Liver (tissue), 9 donors: ENCODE results near the gene AKNAD1. TPM values are rescaled to one million over a fixed set of nuclear protein-coding genes. Genes with fewer than 3 reads are reported as not detected.

ENCODE experiments used
- DNase-seq: peaks from one replicate; pipeline ENCODE4 v3.0.0-alpha.2; 2017; ENCODE audit warnings: low spot score
- H3K27ac ChIP-seq, 2 donors: one replicate each; pipeline ENCODE4 v1.7.0; 2013; ENCODE audit warnings: inconsistent platforms in 2 of 2, low read length in 2 of 2, control low read depth in 1 of 2, low read depth in 1 of 2, mild to moderate bottlenecking in 1 of 2
- H3K27me3 ChIP-seq, 4 donors: one replicate each; pipeline versions ENCODE4 v1.6.1 to v1.7.0; 2013; ENCODE audit warnings: low read length in 3 of 4, inconsistent platforms in 1 of 4, mild to moderate bottlenecking in 1 of 4, moderate library complexity in 1 of 4; ENCODE audit not compliant: control insufficient read depth in 4 of 4, insufficient read depth in 4 of 4
- H3K36me3 ChIP-seq, 4 donors: one replicate each; pipeline versions ENCODE4 v1.6.1 to v1.7.0; 2013; ENCODE audit warnings: low read length in 3 of 4, mild to moderate bottlenecking in 3 of 4, low read depth in 1 of 4, moderate library complexity in 1 of 4; ENCODE audit not compliant: control insufficient read depth in 4 of 4, insufficient read depth in 3 of 4
- H3K4me1 ChIP-seq, 4 donors: one replicate each; pipeline versions ENCODE4 v1.6.1 to v1.7.0; 2013; ENCODE audit warnings: low read length in 3 of 4, mild to moderate bottlenecking in 3 of 4, moderate library complexity in 1 of 4; ENCODE audit not compliant: control insufficient read depth in 4 of 4, insufficient read depth in 4 of 4
- H3K4me3 ChIP-seq, 3 donors: one replicate each; pipeline versions ENCODE4 v1.6.1 to v1.7.0; 2013; ENCODE audit warnings: low read length in 3 of 3, control low read depth in 1 of 3, low read depth in 1 of 3, mild to moderate bottlenecking in 1 of 3
- H3K9ac ChIP-seq, 2 donors: one replicate each; pipeline ENCODE4 v1.7.0; 2013; ENCODE audit warnings: low read length in 2 of 2, mild to moderate bottlenecking in 2 of 2, moderate library complexity in 2 of 2, control low read depth in 1 of 2, low read depth in 1 of 2
- H3K9me3 ChIP-seq, 4 donors: one replicate each; pipeline versions ENCODE4 v1.6.1 to v1.7.0; 2013; ENCODE audit warnings: low read length in 3 of 4; ENCODE audit not compliant: control insufficient read depth in 4 of 4
- ATF3 ChIP-seq: IDR thresholded peaks from 2 replicates; pipeline ENCODE4 v1.6.1; 2016; ENCODE audit warnings: antibody characterized with exemption
- CTCF ChIP-seq: fragments of 150-350 bp; IDR thresholded peaks from 2 replicates; pipeline ENCODE4 v1.5.1; 2017; ENCODE audit warnings: improper control_type of control experiment, low read depth, low read length; ENCODE audit not compliant: missing input control
- EGR1 ChIP-seq, 2 donors: IDR thresholded peaks; 2 replicates each; pipeline ENCODE4 v1.6.1; 2016 to 2018; ENCODE audit warnings: antibody characterized with exemption in 2 of 2, low read depth in 2 of 2
- FOXA1 ChIP-seq: IDR thresholded peaks from 2 replicates; pipeline ENCODE4 v1.6.1; 2016; ENCODE audit warnings: antibody characterized with exemption
- FOXA2 ChIP-seq: IDR thresholded peaks from 2 replicates; pipeline ENCODE4 v1.6.1; 2016; ENCODE audit warnings: antibody characterized with exemption
- GABPA ChIP-seq, 2 donors: IDR thresholded peaks in 1 of 2; conservative IDR thresholded peaks in 1 of 2; 2 replicates each; pipeline ENCODE4 v1.6.1; 2016; ENCODE audit warnings: antibody characterized with exemption in 2 of 2, mild to moderate bottlenecking in 1 of 2, moderate library complexity in 1 of 2
- HNF4A ChIP-seq, 2 donors: conservative IDR thresholded peaks; 2 replicates each; pipeline ENCODE4 v1.6.1; 2016; ENCODE audit warnings: antibody characterized with exemption in 2 of 2, mild to moderate bottlenecking in 2 of 2
- HNF4G ChIP-seq: IDR thresholded peaks from 2 replicates; pipeline ENCODE4 v1.6.1; 2016; ENCODE audit warnings: antibody characterized with exemption
- JUND ChIP-seq, 2 donors: IDR thresholded peaks; 2 replicates each; pipeline ENCODE4 v1.6.1; 2016; ENCODE audit warnings: antibody characterized with exemption in 2 of 2
- MAX ChIP-seq: IDR thresholded peaks from 2 replicates; pipeline ENCODE4 v1.6.1; 2016; ENCODE audit warnings: antibody characterized with exemption
- NR2F2 ChIP-seq: IDR thresholded peaks from 2 replicates; pipeline ENCODE4 v1.6.1; 2016; ENCODE audit warnings: antibody characterized with exemption
- RAD21 ChIP-seq, 2 donors: IDR thresholded peaks; 2 replicates each; pipeline ENCODE4 v1.6.1; 2016; ENCODE audit warnings: antibody characterized with exemption in 2 of 2, mild to moderate bottlenecking in 2 of 2
- RXRA ChIP-seq, 2 donors: IDR thresholded peaks; 2 replicates each; pipeline ENCODE4 v1.6.1; 2017 to 2018; ENCODE audit warnings: antibody characterized with exemption in 2 of 2, mild to moderate bottlenecking in 1 of 2
- SP1 ChIP-seq: IDR thresholded peaks from 2 replicates; pipeline ENCODE4 v1.6.1; 2018; ENCODE audit warnings: antibody characterized with exemption, mild to moderate bottlenecking
- TAF1 ChIP-seq: conservative IDR thresholded peaks from 2 replicates; pipeline ENCODE4 v1.6.1; 2016; ENCODE audit warnings: antibody characterized with exemption, mild to moderate bottlenecking
- YY1 ChIP-seq: IDR thresholded peaks from 2 replicates; pipeline ENCODE4 v1.6.1; 2016; ENCODE audit warnings: antibody characterized with exemption, mild to moderate bottlenecking
- ZBTB33 ChIP-seq: IDR thresholded peaks from 2 replicates; pipeline ENCODE4 v1.6.1; 2016; ENCODE audit warnings: antibody characterized with exemption
- WGBS: extraction: QIAGEN DNeasy Blood & Tissue Kit; methylation state at CpG from one replicate; pipeline ENCODE4 v1.1.7; 2013; 5-methylcytosine and 5-hydroxymethylcytosine counted together
- polyA plus RNA-seq, 2 donors: library from polyadenylated mRNA; stranded (reverse) in 1 of 2; unstranded in 1 of 2; fragments of 200-250 nt in 1 of 2; fragments of >200 nt in 1 of 2; fragmentation: Nextera tagmentation in 1 of 2; extraction: Ambion mirVana in 1 of 2; gene quantifications; one replicate each; pipeline versions ENCODE4 v1.2.1 to v1.2.3, GENCODE V29; 2013 to 2015
- total RNA-seq, 2 donors: library from RNA; depleted of rRNA; stranded (reverse); fragments of >200 nt; gene quantifications; one replicate each; pipeline ENCODE4 v1.2.3, GENCODE V29; 2014
- TF ChIP-seq, protein P1 (sequence below): IDR thresholded peaks from 2 replicates; pipeline ENCODE4 v1.6.1; 2016; ENCODE audit warnings: antibody characterized with exemption, mild to moderate bottlenecking
- donor health status: healthy.
- donor health status: healthy.
- donor health status: healthy.
- donor health status: healthy.
- donor health status: healthy.

AKNAD1 gene
- total and polyA plus RNA-seq, 4 donors, result not detected

DNA sequence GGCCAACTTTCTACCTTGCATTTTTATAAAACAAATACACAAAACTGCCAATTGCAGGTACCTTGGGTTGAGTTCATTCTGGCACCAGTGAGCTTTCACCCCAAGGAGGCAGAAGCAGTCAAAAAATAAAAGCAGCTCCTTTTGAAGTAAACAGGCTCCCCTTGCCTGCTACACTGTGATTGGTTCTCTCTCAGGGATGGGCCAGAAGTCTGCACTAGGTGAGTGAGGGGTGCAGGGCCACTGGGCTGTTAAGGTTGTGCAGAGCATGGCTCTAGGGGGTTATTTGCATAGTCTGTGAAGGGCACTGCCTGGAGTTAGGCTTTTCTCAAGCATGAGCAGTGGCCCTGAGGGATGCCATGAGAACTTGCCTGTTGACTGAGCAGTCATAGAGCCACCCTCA is 39.1 kb downstream of the AKNAD1 start (continued):
- TF ChIP-seq, protein P1, sequence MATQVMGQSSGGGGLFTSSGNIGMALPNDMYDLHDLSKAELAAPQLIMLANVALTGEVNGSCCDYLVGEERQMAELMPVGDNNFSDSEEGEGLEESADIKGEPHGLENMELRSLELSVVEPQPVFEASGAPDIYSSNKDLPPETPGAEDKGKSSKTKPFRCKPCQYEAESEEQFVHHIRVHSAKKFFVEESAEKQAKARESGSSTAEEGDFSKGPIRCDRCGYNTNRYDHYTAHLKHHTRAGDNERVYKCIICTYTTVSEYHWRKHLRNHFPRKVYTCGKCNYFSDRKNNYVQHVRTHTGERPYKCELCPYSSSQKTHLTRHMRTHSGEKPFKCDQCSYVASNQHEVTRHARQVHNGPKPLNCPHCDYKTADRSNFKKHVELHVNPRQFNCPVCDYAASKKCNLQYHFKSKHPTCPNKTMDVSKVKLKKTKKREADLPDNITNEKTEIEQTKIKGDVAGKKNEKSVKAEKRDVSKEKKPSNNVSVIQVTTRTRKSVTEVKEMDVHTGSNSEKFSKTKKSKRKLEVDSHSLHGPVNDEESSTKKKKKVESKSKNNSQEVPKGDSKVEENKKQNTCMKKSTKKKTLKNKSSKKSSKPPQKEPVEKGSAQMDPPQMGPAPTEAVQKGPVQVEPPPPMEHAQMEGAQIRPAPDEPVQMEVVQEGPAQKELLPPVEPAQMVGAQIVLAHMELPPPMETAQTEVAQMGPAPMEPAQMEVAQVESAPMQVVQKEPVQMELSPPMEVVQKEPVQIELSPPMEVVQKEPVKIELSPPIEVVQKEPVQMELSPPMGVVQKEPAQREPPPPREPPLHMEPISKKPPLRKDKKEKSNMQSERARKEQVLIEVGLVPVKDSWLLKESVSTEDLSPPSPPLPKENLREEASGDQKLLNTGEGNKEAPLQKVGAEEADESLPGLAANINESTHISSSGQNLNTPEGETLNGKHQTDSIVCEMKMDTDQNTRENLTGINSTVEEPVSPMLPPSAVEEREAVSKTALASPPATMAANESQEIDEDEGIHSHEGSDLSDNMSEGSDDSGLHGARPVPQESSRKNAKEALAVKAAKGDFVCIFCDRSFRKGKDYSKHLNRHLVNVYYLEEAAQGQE, result no peak

DNA sequence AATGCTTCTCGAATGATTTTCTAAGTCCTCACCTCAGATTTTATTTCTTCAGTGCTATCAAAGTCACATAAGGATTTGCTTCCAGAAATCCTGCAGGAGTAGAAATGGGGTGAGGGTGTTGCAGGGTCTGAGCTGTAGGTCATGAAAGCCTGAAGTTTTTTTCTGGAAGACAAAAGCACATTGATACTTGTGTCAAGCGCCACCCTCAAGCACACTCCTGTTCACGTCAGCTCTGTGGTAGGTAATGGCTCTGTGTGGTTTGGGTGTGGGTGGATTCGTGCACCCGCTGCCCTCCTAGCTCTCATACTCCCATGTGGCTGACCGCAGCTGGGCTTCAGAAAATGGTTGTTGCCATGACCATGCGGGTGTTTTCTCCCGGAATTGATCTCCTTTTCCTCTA is 39.9 kb downstream of the AKNAD1 start:
- Histone ChIP-seq H3K9me3 (no peaks in the 10 kb centered on the region), H3K4me1 (no peaks in the 10 kb centered on the region), H3K27ac (peak overlapping the region in 1 of 2 donors; percentile 64), H3K36me3 (no peaks in the 10 kb centered on the region), H3K9ac (no peak overlapping the region), H3K27me3 (no peaks in the 10 kb centered on the region), H3K4me3 (no peak overlapping the region)
- no peak for DNase-seq
- TF ChIP-seq HNF4A (conservative IDR thresholded peaks at IDR 0.05) (no peak), JUND (IDR thresholded peaks at IDR 0.05) (no peak), TAF1 (no peak), HNF4G (no peak), FOXA1 (no peak), NR2F2 (no peak), YY1 (no peak), GABPA (IDR thresholded peaks at IDR 0.05 in 1 of 2, conservative IDR thresholded peaks at IDR 0.05 in 1 of 2) (no peak), RAD21 (IDR thresholded peaks at IDR 0.05) (no peak), FOXA2 (no peak), CTCF (no peak), EGR1 (IDR thresholded peaks at IDR 0.05; ENCODE audit: low read depth in 2 of 2) (no peak), RXRA (IDR thresholded peaks at IDR 0.05) (no peak), ZBTB33 (no peak), MAX (no peak), ATF3 (no peak), SP1 (no peak)
- TF ChIP-seq, protein P1, result no peak
- 82% methylated on average over 8 of the region's 8 CpGs for WGBS
